GM21367 (cell line): ENCODE measurements around the gene MRPL38.
A peak's percentile ranks its signal among the peaks of the same experiment; 100 is the strongest.
"Not testable (repeated sequence)": the region's sequence is repeated elsewhere in the genome, so short reads cannot be mapped to it uniquely, and the experiment has no call there.

Experiments
- ATAC-seq: cut with Tn5 transposase; IDR thresholded peaks from one replicate; pipeline ENCODE4 v1.9.1; 2021; ENCODE audit not compliant: unreplicated experiment

The MRPL38 gene

DNA sequence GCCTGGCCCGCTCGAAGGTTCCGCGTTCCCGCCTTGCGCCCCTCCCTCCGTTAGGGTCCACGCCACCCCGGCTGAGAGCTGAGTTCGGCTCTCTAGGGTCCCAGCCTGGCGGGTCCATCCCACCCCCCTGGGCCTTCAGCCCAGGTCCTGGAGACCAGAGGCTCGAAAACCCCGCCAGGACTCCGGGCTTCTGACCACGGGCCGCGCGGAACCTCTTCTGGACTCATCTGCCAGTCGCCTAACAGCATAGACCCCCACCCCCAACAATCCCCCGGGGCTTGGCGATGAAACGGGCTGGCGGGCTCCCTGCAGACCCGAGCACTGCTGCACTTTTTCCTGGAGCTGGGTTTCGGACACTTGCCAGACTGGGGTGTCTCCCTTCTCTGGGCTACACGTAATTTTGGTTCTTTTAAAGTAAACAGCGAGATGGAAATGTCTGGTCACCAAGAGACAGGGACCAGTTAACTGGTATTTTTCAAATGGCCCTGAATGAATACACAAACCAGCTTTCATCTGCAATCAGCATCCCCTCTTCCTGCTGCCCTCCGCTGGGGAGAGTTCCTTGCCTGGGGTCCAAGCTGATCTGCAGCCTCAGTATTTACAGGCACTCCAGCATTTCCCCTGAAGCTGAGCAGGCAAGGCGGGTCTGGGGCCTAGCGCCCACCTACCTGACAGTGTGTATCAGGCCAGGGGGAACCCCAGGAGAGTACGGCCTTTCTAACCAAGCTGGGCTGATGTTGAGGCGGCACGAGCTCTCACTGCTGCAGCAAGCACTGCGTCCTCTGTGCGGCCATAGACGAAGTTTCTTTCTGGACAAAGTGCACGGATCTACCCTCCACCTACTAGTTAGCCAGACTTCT is 7.3 kb downstream of the MRPL38 start:
- ATAC-seq = no peak

DNA sequence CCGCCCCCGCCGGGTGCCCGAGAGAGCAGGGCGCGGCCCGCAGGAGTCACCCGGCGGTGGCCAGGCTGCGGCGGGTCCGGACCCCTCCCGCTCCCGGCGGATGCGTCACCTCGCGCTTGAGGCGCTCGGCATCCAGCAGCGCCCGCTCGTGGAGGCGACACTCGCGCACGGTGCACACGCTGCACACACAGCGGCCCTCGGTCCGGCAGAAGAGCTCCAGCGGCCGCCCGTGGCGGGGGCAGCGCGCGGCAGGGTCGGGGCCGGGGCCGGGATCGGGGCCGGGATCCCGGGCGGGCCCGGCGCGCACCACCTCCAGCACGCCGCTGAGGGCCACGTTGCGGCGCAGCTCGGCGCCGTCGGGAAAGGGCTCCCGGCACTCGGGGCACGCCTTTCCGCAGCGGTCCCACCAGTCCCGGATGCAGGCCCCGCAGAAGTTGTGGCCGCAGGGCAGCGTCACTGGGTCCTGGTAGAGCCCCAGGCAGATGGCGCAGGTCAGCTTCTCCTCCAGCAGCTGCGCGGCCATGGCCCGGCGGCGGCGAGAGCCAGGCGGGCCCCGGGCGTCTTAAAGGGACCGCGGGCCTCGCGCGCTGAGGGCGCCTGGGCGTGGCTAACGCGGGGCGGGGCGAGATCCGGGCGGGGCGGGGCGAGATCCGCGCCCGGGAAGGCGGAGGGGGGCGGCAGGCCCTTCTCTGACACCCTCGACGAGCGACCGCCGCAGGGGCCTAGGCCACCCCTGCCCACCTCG is 8.1 kb downstream of the MRPL38 start, which contains the start of gene TRIM65:
TSS of gene TRIM65 (minus strand) at position 537 of the 745 bp plus-strand sequence. CDS start at position 523, 14 bp downstream.
- ATAC-seq = peak; percentile 40

DNA sequence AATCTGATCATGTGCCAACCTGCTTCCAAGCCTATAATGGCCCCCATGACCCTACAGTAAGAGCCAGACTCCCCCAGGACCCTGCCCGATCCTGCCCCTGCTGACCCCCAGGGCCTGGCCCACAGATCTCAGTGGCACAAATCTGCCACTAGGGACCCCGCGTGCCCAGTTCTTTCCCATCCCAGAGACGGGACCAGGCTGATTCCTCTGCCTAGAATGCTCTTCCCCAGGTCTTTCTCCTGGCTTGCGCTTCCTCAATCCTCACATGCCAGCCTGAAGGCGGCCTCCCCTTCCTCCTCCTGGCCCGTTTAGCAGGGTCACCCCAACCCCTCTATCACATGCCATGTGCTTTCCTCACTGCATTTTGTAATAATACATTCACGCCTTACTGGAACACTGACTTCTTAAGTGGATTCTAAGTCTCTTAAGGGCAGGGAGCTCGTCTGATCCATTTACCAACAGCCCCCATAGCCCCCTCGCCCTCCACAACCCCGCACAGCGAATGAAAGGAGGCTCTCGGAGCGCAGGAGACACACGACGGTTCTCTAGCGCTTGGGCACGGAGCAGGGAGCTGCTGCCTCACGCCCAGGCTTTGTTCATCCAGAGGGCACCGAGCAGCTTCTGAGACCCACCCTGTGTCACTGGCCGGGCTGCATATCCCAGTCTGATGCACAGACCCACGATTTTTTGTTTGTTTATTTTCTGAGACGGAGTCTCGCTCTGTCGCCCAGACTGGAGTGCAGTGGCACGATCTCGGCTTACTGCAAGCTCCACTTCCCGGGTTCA is 9.1 kb downstream of the MRPL38 start:
- no peak for ATAC-seq

DNA sequence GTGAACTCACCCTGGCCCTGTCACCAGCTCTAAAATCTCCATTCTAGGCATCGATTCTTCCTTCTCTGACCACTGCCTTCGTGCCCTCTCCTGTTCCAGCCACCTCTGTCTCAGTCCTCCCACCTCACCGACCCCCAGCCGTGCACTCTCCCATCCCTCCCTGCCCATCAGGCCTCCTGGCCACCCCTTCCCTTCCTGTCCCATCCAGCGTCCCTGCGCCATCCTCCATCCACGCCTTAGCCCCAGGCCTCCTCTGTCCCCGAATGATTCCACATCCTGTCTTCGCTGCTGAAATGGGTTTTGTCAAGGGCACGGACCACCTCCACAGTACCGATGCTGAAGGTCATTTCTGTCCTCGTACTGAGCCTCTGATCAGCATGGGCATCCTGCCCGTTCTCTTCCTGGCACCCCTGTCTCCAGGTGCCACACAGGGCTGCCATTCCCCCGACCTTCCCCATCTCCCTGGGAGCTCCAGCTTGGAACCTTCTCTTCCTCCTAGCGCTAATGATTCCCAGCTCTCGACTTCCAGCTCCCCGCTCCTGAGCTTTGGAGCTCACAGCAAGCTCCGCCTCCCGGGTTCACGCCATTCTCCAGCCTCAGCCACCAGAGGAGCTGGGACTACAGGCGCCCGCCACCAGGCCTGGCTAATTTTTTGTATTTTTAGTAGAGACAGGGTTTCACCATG is 10.5 kb downstream of the MRPL38 start:
- ATAC-seq = no peak

DNA sequence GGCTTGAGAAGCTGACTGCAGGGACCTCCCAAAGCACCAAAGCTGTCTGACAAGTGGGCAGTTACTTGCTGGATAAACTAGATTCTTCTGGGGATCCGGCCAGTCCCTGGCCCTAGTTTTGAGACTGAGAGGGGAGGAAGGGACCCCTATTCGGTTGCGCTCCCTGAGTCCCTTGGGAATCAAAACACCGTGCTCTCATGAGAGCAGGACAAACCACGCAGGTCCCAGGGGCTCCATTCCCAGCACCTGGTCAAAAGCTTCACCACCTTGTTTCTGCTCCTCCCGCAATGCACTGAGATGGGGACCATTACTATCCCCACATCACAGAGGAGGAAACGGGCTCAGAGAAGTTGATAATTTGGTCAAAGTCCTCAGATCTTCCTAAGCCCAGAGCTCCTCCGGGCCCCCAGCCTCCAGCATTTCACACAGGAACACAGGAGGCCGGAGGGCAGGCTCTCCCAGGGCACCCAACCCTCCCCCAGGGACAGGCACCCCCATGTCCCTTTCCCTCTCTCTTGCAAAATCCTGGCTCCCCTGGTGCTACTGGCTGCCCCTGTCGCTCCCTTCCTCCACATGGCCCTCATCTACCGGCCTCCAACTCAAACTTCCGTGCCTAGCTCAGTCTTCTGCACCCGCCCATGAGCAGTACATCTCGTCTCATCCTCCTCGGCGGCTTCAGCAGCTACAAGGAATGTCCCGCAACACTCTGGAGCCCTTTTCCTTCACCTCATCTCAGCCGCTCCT is 11.2 kb downstream of the MRPL38 start:
- no peak for ATAC-seq

DNA sequence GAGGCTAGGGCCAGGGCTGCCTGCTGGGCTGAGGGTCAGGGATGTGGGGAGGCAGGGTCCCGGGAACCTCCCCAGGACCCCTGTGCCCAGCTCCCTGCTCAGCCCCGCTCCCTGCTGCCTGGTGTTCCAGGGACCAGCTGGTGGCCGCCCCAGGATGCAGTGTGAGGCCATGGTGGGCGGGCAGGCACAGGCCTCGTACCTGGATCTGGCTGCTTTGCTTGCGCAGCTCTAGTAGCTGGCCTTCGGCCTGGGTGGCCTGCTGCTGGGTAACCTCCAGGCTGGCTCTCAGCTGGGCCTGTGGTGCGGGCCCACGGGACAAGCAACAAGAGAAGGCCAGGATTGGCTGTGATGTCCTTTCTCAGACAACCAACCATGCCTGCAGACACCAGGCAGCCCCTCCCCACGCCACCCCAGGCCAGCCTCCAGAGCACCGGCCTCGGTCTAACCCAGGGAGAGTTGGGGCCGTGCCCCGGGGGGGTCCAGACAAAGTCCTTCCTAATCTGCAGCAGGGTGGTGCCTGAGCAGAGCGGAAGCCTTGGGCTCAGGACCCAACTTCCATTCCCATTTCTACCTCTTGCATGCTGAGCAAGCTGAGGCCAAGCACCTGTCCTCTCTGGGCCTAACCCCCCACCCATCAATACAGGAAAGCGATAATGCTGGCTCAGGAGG is 12.0 kb downstream of the MRPL38 start:
- ATAC-seq = no peak

DNA sequence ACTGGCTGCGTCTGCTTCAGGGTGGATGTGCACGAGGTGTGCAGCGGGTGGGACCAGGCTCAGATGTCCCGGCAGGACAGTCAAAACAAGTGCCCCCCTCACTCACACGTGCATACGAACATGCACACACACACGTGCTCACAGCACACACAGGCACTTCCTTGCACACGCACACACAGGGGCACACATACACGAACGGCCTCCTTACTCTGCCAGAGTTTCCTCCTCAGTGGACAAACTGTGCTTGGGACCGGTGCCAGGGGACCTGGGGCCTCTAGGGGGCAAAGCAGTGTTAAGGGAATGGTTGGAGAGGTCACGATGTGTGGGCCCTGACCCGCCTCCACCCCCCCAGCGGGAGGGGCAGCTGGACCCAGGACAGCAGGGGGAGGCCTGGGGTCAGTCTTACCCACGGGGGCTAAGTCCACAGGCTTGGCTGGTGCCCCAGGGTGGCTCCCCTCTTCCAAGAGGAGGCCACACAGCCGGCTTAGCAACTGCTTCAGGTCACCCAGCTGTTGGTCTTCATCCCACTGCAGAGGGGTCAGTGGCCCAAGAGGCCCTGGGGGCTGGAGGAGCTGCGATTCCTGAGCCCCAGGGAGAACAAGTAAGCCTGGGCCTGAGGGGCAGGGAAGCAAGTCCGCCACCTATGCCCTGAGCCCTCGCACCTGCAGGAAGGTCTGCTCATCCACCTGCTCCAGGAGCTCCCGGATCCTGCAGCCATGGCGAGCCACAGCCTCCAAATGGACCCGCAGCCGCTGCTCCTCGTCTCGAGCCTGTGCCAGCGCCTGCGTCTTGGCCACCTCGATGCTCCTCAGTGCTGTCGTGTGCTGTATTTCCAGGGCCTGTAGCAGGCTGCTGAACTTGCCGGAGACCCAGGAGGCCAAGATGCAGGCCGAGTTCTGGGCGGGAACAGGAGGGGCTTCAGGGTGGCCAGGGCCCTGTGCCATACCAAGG is 12.8 kb downstream of the MRPL38 start:
- ATAC-seq = no peak

DNA sequence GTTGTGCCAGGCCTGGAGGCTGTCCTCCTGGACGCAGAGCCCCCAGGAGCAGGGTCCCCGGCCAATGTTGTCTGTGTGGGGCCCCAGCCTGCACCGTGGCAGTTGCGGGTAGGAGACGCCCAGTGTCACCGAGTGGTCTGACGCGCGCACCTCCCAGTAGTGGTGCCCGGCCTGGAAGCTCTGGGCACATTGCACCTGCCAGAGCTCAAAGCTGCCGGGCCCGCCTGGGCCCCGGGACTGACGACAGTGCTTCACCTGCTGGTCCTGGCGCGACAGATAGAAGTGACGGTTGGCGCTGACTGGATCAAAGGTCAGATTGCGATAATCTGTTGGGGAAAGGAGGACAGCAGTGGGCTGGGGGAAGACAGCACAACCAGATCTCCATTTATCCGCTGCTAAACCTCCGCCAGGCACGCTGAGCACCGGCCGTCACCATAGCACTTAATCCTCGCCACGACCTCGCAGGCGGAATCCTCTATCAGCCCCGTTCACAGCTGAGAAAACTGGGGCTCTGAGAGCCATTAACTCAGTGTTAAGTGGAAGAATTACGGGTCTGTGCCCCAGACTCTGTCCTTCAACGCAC is 13.6 kb downstream of the MRPL38 start:
- ATAC-seq = no peak

DNA sequence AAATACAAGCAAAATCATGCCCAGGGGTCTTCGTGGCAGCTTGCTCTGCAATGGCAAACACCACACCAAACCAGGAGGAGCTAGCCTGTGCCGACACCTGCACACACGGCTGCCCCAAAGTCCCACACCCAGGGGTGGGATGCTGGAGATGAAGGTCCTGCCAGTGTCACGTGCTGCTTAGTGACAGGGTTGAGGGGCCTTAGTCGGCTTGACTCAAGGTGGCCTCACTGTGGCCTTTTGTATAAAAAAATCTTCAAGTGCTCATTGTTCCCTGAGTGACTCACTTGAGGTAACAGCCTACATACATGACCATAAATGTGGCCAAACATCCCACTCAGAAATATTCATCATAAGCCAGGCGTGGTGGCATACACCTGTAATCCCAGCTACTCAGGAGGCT is 15.2 kb downstream of the MRPL38 start:
- no peak for ATAC-seq

DNA sequence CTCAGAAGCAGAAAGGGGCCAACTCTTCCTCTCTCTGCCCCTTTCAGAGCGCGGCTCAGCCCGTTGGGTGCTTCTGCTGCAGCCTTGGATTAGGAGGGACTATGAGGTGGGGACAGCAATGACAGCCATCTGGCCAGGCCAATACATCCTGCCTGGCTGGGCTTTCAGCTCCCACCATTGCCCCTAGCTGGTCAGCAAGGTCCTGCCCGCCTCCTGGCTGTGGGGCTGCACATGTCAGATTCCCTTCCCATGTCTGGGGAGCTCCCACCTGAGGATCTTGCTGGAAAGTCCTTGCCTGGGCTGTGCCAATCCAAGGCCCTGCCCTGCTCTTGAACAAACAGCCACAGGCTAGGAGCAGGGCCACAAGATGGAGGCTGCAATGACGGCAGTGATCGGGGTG is 16.2 kb downstream of the MRPL38 start:
- no peak for ATAC-seq

DNA sequence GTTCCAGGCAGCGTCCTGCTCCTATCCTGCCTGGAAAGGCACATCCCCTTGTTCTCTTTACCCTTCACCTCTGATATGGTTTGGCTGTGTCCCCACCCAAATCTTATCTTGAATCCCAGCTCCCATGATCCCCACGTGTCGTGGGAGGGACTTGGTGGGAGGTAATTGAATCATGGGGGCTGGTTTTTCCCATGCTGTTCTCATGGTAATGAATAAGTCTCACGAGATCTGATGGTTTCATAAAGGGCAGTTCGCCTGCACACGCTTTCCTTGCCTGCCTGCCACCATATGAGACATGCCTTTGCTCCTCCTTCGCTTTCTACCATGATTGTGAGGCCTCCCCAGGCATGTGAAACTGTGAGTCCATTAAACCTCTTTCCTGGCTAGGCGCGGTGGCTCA is 18.8 kb downstream of the MRPL38 start:
- ATAC-seq = not testable (repeated sequence)

DNA sequence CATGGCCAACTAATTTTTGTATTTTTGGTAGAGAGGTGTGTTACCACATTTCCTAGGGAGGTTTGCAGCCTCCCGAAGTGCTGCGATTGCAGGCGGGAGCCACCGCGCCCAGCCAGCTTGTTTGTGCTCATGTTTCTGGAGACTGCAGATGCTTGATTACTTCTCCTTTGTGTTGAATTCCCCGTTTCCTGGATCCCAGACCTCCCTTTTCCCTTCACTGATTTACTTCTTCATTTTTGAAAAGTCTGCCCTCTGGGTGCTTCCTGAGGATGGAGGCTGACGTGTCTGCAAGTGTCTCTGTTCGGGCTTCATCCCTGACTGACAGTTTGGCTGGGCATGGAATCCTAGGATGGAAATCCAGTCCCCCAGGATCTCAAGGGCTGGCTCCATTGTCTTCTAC is 19.3 kb downstream of the MRPL38 start:
- no peak for ATAC-seq

DNA sequence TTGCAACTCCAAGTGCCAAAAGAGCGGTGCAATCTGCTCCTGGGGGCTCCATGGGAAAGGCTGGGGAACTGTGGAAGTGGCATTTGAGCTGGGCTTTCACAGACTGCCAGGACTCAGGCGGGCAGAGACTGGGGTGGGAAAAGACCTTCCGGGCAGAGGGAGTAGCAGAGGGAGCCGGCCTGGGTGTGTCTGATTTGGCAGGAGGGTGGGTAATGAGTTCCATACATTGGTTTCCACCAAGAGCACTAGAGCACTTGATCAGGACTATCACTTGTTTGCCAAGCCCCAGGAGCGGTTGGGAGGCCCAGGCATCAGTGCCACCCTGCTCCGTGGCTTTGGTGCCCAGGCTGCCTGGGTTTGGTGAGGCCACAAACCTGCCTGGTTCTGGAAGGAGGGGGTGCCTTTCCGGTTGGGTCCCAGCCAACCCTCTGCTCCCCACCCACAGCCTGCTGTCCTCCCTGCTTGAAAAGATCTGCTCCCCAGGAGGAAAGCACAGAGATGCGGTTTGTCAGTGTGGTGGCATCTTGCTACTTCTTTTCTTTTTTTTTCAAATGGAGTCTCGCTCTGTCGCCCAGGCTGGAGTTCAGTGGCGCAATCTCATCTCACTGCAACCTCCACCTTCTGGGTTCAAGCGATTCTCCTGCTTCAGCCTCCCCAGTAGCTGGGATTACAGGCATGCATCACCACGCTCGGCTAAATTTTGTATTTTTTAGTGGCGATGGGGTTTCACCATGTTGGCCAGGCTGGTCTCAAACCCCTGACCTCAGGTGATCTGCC is 22.8 kb downstream of the MRPL38 start:
- no peak for ATAC-seq

DNA sequence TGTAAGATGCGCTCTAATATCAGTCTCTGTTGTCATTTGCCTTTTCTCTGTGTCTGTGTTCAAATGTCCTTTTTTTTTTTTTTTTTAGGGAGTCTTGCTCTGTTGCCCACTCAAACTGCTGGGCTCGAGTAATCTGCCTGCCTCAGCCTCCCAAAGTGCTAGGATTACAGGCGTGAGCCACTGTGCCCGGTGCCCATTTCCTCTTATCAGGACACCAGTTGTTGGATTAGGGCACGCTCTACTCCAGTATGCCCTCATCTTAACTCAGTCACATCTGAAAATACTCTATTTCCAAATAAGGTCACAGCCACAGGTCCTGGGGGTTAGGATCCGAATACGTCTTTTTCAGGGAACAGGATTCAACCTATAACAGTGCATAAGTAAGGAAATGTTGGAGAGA is 24.4 kb downstream of the MRPL38 start:
- ATAC-seq = no peak

DNA sequence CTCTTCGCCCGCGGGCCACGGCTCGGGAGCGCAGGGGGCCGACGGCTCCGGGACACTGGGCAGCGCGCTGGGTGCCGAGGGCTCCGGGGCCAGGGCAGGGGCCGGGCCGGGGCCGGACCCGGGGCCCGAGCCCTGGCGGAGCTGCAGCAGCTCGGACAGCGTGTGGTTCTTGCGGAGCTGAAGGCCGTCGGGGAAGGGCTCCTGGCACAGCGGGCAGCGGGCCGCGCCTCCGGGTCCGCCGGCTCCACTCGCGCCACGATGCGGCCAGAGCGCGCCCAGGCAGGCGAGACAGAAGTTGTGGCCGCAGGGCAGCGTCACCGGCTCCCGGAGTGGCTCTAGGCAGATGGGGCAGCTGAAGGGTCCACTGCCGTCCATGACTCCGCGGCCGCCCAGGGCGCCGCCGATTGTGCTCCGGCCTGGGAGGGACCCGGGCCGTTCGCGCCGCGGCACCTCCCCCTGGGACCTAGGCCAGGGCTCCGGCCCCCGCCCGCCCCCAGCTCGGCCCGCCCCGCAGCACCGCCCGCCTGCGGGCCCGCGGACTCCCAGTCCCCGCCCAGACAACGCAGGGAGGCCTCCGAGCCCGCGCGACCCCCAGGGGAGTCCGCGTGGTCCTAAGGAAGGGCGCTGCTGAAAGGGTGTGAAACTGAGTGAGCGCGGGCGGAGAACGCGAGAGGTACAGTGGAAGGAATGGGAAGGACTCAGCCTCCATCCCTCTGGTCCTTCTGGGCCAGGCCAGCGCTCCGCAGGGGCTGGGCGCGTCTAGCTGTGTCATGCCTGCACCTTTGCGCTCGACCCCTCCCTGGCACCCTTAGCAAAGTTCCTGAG is 26.3 kb downstream of the MRPL38 start, which contains the start of gene TRIM47:
TSS of gene TRIM47 (minus strand) at position 408 of the 825 bp plus-strand sequence. CDS start at position 375, 33 bp downstream.
- ATAC-seq = no peak

DNA sequence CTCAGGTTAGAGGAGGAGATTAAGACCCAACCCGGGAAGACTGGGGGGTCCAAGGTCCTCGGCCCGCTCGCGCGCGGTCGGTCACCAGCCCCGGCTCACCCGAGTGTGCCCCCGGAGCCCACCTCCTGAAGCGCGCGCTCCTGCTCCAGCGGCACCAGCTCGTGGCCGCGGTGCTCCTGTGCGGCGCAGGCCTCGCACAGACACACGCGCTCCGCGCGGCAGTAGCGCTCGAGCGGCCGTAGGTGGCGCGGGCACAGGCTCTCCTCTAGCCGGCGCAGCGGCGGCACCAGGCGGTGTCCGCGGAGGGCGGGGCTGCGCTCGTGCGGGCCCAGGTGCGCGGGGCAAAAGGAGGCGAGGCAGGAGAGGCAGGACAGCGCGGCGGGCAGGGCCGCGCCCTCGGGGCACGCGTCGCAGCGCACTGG is 26.9 kb downstream of the MRPL38 start:
- no peak for ATAC-seq
